Activated CD4-positive, alpha-beta T cell treated with anti-CD3 and anti-CD28 coated beads, Interleukin-2, amount 10 ng/mL, durations not matched to agents 7 days and 5 days (primary cell): ENCODE data around the gene SNRNP35. TPM values are rescaled to one million over a fixed set of nuclear protein-coding genes. Genes with fewer than 3 reads are reported as not detected.
A peak's percentile ranks its signal among the peaks of the same experiment; 100 is the strongest.
"Not testable (repeated sequence)": the region's sequence is repeated elsewhere in the genome, so short reads cannot be mapped to it uniquely, and the experiment has no call there.

Source experiments
- CTCF ChIA-PET: fragments of 350-600 bp; sonication (Branson Sonifier 250); formaldehyde crosslinking; loops from one replicate; lab custom pipeline; 2021; ENCODE audit warnings: antibody characterized with exemption; lab: Charles Lee
- POLR2A ChIA-PET: fragments of 350-600 bp; sonication (Branson Sonifier 250); formaldehyde crosslinking; loops from one replicate; lab custom pipeline; 2021; ENCODE audit warnings: antibody characterized with exemption; lab: Charles Lee
- DNase-seq: peaks from one replicate; pipeline ENCODE4 v3.0.0-alpha.2; 2020
- H3K27ac Mint-ChIP-seq: one replicate; pipeline ENCODE4 v1.8.0; 2021; ENCODE audit warnings: mild to moderate bottlenecking, moderate library complexity, mixed read lengths
- H3K27me3 Mint-ChIP-seq: one replicate; pipeline ENCODE4 v1.8.0; 2021; ENCODE audit warnings: mixed read lengths
- H3K36me3 Mint-ChIP-seq: one replicate; pipeline ENCODE4 v1.8.0; 2021; ENCODE audit warnings: low read depth, mixed read lengths
- H3K4me1 Mint-ChIP-seq: one replicate; pipeline ENCODE4 v1.8.0; 2021; ENCODE audit warnings: mixed read lengths
- H3K4me3 Mint-ChIP-seq: one replicate; pipeline ENCODE4 v1.8.0; 2021; ENCODE audit warnings: mild to moderate bottlenecking, moderate library complexity, mixed read lengths
- H3K9me3 Mint-ChIP-seq: one replicate; pipeline ENCODE4 v1.8.0; 2021; ENCODE audit warnings: mixed read lengths
- total RNA-seq, 2 experiments: library from RNA; stranded (reverse); gene quantifications; one replicate each; pipeline ENCODE4 v1.2.3, GENCODE V29; 2021

SNRNP35 gene
- total RNA-seq, 2 experiments from 2014 or later: 24.8 to 31.7 TPM

GRCh38 chr12:123452276-123452550, 5.7 kb upstream of the SNRNP35 start:
- H3K9me3 Mint-ChIP-seq, H3K27ac Mint-ChIP-seq, H3K36me3 Mint-ChIP-seq, H3K4me3 Mint-ChIP-seq, H3K27me3 Mint-ChIP-seq, DNase-seq, POLR2A ChIA-PET: not testable (repeated sequence)
- CTCF ChIA-PET: interaction anchor here (0.7 to 1.4 kb wide), 2 partner anchors 57 to 86 kb away, joined by 3 read pairs; no protein-coding TSS in a partner anchor
- H3K4me1 Mint-ChIP-seq: peaks cover 28% of the 10 kb centered on the region

- H3K27me3 Mint-ChIP-seq: no peaks in the 10 kb centered on the region
- POLR2A ChIA-PET: no interaction called here
- peaks cover 8% of the 10 kb centered on the region for H3K36me3 Mint-ChIP-seq
- H3K4me1 Mint-ChIP-seq: peaks cover 22% of the 10 kb centered on the region
- CTCF ChIA-PET: no interaction called here
- H3K9me3 Mint-ChIP-seq: no peaks in the 10 kb centered on the region
- peak; percentile 39 for DNase-seq
- no peak overlapping the region for H3K27ac Mint-ChIP-seq
- H3K4me3 Mint-ChIP-seq: no peak overlapping the region
Observed at GRCh38 chr12:123453165-123453564, 4.8 kb upstream of the SNRNP35 start.

- peaks cover 41% of the 10 kb centered on the region for H3K36me3 Mint-ChIP-seq
- CTCF ChIA-PET: interaction anchor here (1.0 kb wide), 1 partner anchor 175 kb away, joined by 5 read pairs; no protein-coding TSS in a partner anchor
- not testable (repeated sequence) for H3K9me3 Mint-ChIP-seq, DNase-seq, H3K27ac Mint-ChIP-seq, H3K4me3 Mint-ChIP-seq, H3K27me3 Mint-ChIP-seq
- H3K4me1 Mint-ChIP-seq: peaks cover 37% of the 10 kb centered on the region
- POLR2A ChIA-PET: interaction anchor here (0.6 kb wide), 1 partner anchor 585 kb away, joined by 3 read pairs; no protein-coding TSS in a partner anchor
Observed at GRCh38 chr12:123463174-123463573, 5.2 kb downstream of the SNRNP35 start.

GRCh38 chr12:123465084-123465483, 7.1 kb downstream of the SNRNP35 start:
- ChIA-PET CTCF (interaction anchor here (0.6 kb wide), 1 partner anchor 1855 kb away, joined by 3 read pairs; no protein-coding TSS in a partner anchor), POLR2A (interaction anchor here (0.6 kb wide), 1 partner anchor 32 kb away, joined by 8 read pairs; no protein-coding TSS in a partner anchor)
- H3K4me1 Mint-ChIP-seq: peaks cover 31% of the 10 kb centered on the region
- peaks cover 32% of the 10 kb centered on the region for H3K36me3 Mint-ChIP-seq
- no peaks in the 10 kb centered on the region for H3K27me3 Mint-ChIP-seq
- H3K27ac Mint-ChIP-seq: no peak overlapping the region
- H3K9me3 Mint-ChIP-seq: no peaks in the 10 kb centered on the region
- H3K4me3 Mint-ChIP-seq: no peak overlapping the region
- DNase-seq: no peak

DNA sequence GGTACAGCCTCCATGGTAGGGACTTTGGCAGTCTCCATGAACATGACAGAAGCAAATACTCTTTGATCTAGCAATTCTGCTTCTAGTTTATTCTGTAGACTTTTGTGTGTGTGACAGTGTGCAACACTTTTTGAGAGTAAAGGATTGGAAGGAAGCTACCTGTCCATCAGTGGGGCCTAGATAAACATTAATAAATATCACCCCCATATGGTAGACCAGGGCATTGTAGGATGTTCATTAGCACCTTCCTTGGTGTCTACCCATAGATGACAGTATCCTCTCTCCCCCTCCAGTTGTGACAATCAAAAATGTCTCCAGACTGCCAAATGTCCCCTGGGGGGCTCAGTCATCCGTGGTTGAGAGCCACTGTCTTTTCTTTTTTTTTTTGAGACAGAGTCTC, 10.8 kb downstream of the SNRNP35 start:
- ChIA-PET POLR2A (no interaction called here), CTCF (no interaction called here)
- H3K27me3 Mint-ChIP-seq: no peaks in the 10 kb centered on the region
- peaks cover 28% of the 10 kb centered on the region for H3K36me3 Mint-ChIP-seq
- no peak for DNase-seq
- H3K4me1 Mint-ChIP-seq: peaks cover 17% of the 10 kb centered on the region
- H3K27ac Mint-ChIP-seq: peak overlapping the region; percentile 31
- no peak overlapping the region for H3K4me3 Mint-ChIP-seq
- no peaks in the 10 kb centered on the region for H3K9me3 Mint-ChIP-seq

DNA sequence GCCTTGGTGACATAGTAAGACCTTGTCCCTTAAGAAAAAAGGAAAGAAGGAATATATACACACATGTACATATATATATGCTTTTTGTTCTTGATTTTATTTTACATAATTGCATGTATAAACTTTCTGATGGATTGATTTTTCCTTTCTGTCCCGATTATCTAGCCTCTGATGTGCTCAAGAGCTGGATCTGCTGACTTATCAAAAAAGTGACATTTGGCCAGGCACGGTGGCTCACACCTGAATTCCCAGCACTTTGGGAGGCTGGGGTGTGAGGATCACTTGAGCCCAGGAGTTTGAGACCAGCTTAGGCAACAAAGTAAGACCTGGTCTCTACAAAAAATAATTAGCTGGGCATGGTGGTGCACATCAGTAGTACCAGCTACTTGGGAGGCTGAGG, 12.0 kb downstream of the SNRNP35 start:
- no peak for DNase-seq
- ChIA-PET POLR2A (no interaction called here), CTCF (interaction anchor here (1.1 kb wide), 1 partner anchor 13 kb away, joined by 4 read pairs; no protein-coding TSS in a partner anchor)
- Mint-ChIP-seq H3K27me3 (no peaks in the 10 kb centered on the region), H3K4me3 (no peak overlapping the region), H3K27ac (no peak overlapping the region), H3K4me1 (peaks cover 24% of the 10 kb centered on the region), H3K9me3 (no peaks in the 10 kb centered on the region), H3K36me3 (peaks cover 23% of the 10 kb centered on the region)

DNA sequence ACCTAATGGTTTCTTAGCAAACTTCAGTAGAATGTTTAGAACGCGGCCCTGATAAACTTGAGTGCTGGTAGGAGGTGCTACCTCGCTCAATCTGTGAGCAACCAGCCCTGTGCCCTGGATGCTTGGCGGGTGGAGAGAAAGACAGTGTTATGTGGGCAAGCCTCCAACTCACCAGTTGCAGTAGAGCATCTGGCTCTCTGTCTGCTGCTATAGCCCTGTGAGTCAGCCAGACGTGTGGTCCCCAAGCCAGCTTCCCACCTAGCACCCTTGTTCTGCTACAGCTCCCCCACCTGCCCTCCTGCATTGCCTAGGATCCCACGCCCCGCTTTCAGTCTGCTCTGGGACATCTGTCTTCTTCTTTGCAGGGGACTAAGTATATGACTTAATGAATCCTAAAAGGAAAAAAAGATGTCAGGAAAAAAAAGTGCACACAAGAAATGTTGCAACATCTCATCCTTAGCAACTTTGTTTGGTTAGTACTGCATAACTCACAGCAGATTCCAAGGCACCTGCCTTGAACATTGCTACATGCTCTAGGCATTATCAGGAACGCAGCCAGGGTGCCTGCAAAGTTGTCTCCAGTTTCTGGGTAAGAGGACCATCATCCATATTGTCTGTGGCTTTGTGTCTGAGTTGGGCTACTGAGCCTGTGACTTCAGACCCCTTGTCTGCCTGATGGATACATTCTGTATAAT, 13.6 kb downstream of the SNRNP35 start:
- no peak for DNase-seq
- H3K9me3 Mint-ChIP-seq: no peaks in the 10 kb centered on the region
- H3K4me3 Mint-ChIP-seq: no peak overlapping the region
- POLR2A ChIA-PET: no interaction called here
- H3K4me1 Mint-ChIP-seq: peaks cover 23% of the 10 kb centered on the region
- H3K36me3 Mint-ChIP-seq: peaks cover 13% of the 10 kb centered on the region
- H3K27ac Mint-ChIP-seq: no peak overlapping the region
- H3K27me3 Mint-ChIP-seq: no peaks in the 10 kb centered on the region
- CTCF ChIA-PET: no interaction called here

GRCh38 chr12:123472438-123472849, 14.5 kb downstream of the SNRNP35 start:
- Mint-ChIP-seq H3K27me3 (no peaks in the 10 kb centered on the region), H3K27ac (no peak overlapping the region), H3K4me3 (no peak overlapping the region), H3K9me3 (no peaks in the 10 kb centered on the region), H3K36me3 (peaks cover 9% of the 10 kb centered on the region), H3K4me1 (peaks cover 25% of the 10 kb centered on the region)
- ChIA-PET CTCF (interaction anchor here (1.0 kb wide), 1 partner anchor 12 kb away, joined by 3 read pairs; no protein-coding TSS in a partner anchor), POLR2A (no interaction called here)
- no peak for DNase-seq

DNA sequence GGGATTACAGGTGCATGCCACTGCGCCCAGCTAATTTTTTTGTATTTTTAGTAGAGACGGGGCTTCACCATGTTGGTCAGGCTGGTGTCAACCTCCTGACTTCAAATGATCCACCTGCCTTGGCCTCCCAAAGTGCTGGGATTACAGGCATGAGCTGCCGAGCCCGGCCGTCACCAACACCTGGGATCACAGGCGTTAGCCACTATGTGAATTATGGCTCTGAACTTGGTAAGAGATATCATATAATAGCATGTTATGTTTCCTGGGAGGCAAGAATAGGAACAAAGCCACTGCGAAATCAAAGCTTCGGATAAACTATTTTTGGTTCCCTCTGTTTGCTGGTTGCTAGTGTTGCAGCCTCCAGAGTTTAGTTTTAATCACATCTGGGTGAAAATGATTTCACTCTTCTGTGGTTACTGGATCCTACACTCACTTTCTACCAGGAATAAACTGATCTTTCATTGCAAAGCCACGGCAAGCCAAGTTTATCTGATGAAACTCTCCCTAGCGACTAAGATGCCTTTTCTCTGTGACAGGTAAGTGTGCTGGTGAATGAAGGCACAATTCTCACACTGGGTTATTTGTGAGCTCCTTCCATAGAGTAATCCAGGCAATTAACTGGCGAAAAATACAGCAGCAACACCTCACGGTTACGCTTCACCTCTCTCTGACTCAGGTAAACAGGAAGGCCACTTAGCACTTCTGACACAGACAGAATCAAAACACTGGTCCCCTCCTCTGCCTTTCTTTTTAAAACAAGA, 16.7 kb downstream of the SNRNP35 start:
- DNase-seq: no peak
- ChIA-PET POLR2A (no interaction called here), CTCF (interaction anchor here (0.9 to 1.2 kb wide), 2 partner anchors 9 to 20 kb away, joined by 3 read pairs; no protein-coding TSS in a partner anchor)
- Mint-ChIP-seq H3K9me3 (no peaks in the 10 kb centered on the region), H3K27me3 (no peaks in the 10 kb centered on the region), H3K36me3 (peaks cover 6% of the 10 kb centered on the region), H3K4me3 (no peak overlapping the region), H3K27ac (peak overlapping the region; percentile 83), H3K4me1 (peaks cover 19% of the 10 kb centered on the region)

GRCh38 chr12:123475246-123475703, 17.3 kb downstream of the SNRNP35 start:
- no peaks in the 10 kb centered on the region for H3K9me3 Mint-ChIP-seq
- CTCF ChIA-PET: interaction anchor here (0.9 to 1.2 kb wide), 2 partner anchors 8 to 19 kb away, joined by 3 read pairs; no protein-coding TSS in a partner anchor

GRCh38 chr12:123478069-123478468, 20.1 kb downstream of the SNRNP35 start:
- Mint-ChIP-seq H3K27me3 (no peaks in the 10 kb centered on the region), H3K36me3 (peaks cover 3% of the 10 kb centered on the region), H3K4me3 (no peak overlapping the region), H3K4me1 (peaks cover 28% of the 10 kb centered on the region), H3K27ac (no peak overlapping the region), H3K9me3 (no peaks in the 10 kb centered on the region)
- ChIA-PET POLR2A (interaction anchor here (0.6 kb wide), 1 partner anchor 295 kb away, joined by 4 read pairs; no protein-coding TSS in a partner anchor), CTCF (interaction anchor here (1.1 kb wide), 1 partner anchor 42 kb away, joined by 3 read pairs; no protein-coding TSS in a partner anchor)
- no peak for DNase-seq

More at GRCh38 chr12:123475246-123475703, 17.3 kb downstream of the SNRNP35 start:
- no peak for DNase-seq
- POLR2A ChIA-PET: no interaction called here
- Mint-ChIP-seq H3K4me3 (no peak overlapping the region), H3K27me3 (no peaks in the 10 kb centered on the region), H3K27ac (peak overlapping the region; percentile 83), H3K4me1 (peaks cover 23% of the 10 kb centered on the region), H3K36me3 (peaks cover 6% of the 10 kb centered on the region)

- H3K36me3 Mint-ChIP-seq: peaks cover 3% of the 10 kb centered on the region
- ChIA-PET POLR2A (no interaction called here), CTCF (interaction anchor here (1.1 kb wide), 1 partner anchor 43 kb away, joined by 3 read pairs; no protein-coding TSS in a partner anchor)
- DNase-seq: no peak
- H3K27ac Mint-ChIP-seq: no peak overlapping the region
- no peak overlapping the region for H3K4me3 Mint-ChIP-seq
- H3K9me3 Mint-ChIP-seq: no peaks in the 10 kb centered on the region
- no peaks in the 10 kb centered on the region for H3K27me3 Mint-ChIP-seq
- H3K4me1 Mint-ChIP-seq: peaks cover 33% of the 10 kb centered on the region
Observed at GRCh38 chr12:123478762-123479161, 20.8 kb downstream of the SNRNP35 start.
